ENCODE data around the gene OTOG.

OTOG gene

DNA sequence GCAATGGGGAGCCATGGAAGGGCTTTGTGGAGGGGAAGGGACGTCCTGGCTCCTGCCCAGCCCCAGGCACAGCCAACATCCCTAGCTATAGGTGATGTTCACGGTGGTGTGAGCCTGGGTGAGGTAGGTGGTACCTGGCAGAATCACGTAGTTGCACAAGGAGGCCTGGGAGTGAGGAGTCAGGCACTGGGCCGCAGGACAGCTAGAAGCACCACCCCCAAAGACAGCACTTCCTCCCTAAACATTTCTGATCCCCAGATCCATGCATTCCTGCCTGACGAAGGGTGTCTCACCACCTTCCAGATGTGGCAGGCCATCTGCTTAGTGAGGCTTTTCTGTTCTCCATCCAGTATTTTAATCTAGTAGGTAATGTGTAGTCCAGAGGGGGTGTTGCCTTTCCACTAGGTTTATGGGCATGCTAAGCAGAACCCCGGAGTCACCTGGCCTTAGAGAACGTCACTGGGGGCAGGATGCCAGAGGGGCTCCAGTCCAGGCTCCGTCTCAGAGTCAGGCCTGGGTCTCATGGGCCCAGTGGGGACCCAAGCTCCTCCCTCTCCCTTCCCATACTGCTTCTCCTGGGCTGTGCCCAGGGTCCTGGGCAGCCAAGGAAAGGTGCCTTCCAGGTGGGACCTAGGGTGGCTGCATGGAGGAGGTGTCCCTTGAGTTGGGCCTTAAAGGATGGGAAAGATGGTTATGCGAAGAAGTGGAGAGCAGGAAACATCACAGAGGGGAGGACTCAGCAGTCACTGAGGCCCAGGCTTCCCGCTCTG is 56.2 kb downstream of the OTOG start:
- H3K36me3 ChIP-seq (ENCODE audit: control insufficient read depth, insufficient read depth, low read length) = no peaks in the 10 kb centered on the region
- no peaks in the 10 kb centered on the region for H3K9me3 ChIP-seq (ENCODE audit: control insufficient read depth, insufficient read depth, low read length)
- H3K27me3 ChIP-seq (ENCODE audit: control insufficient read depth, insufficient read depth, low read length) = no peaks in the 10 kb centered on the region
- no CpG with 5 or more reads among the region's 10 CpGs for WGBS (ENCODE audit: insufficient coverage, insufficient read length)
- no peak for DNase-seq (ENCODE audit: low read depth, low spot score)
- H3K4me3 ChIP-seq (ENCODE audit: low read length) = no peak overlapping the region
- H3K27ac ChIP-seq (ENCODE audit: low read length) = no peak overlapping the region
- peaks cover 3% of the 10 kb centered on the region for H3K4me1 ChIP-seq (ENCODE audit: control insufficient read depth, insufficient read depth, low read length)

DNA sequence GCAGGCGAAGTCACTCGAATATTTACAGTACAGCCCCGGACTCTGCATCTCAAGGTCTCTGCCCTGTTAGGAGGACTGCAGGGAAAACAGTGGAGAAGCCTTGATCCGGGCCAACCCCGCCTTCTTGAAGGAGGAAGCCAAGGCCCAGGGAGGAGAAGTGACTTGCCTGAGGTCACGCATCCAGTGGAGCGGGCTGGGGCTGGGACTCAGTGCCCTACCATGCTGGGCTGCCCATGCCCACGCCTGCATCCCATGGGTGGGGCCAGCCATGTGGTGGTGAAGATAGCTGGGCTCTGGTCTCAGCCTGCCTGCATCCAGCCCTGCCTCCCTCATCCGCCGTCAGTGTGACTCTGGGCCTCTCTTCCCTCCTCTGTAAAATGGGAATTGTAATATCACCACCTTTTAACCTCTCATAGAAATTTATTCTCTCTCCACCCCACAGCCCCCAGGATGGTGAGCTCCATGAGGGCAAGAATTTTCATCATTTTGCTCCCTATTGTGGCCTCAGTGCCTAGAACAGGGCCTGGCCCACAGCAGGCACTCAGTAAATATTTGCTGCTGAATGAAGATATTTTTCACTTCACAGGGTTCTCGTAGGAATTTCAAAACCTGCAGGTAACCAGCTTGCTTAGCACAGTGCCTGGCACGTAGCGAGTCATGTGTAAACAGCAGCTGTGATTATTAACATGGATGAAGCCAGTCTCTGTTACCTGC is 57.3 kb downstream of the OTOG start:
- no peak for DNase-seq (ENCODE audit: low read depth, low spot score)
- no CpG with 5 or more reads among the region's 13 CpGs for WGBS (ENCODE audit: insufficient coverage, insufficient read length)
- no peak overlapping the region for H3K4me3 ChIP-seq (ENCODE audit: low read length)

DNA sequence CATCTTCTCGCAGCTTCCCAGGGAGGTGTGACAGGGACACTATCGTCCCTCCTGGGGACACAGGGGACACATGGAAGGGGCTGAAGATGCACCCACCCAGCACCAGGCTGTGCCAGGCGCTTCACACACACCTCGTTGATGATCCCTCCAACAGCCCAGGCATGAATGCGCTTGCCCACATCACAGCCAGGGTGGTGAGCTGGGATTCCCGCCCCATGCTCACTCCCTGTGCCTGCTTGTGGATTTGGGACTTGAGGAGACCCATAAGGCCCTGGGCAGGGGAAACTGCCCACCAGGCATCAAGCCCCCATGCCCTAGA is 57.8 kb downstream of the OTOG start:
- Histone ChIP-seq H3K27ac (ENCODE audit: low read length) (no peak overlapping the region), H3K9me3 (ENCODE audit: control insufficient read depth, insufficient read depth, low read length) (no peaks in the 10 kb centered on the region), H3K36me3 (ENCODE audit: control insufficient read depth, insufficient read depth, low read length) (no peaks in the 10 kb centered on the region), H3K27me3 (ENCODE audit: control insufficient read depth, insufficient read depth, low read length) (no peaks in the 10 kb centered on the region), H3K4me1 (ENCODE audit: control insufficient read depth, insufficient read depth, low read length) (peaks cover 3% of the 10 kb centered on the region), H3K4me3 (ENCODE audit: low read length) (no peak overlapping the region)
- no peak for DNase-seq (ENCODE audit: low read depth, low spot score)
- WGBS (ENCODE audit: insufficient coverage, insufficient read length) = no CpG with 5 or more reads among the region's 6 CpGs

More for the DNA sequence above, 57.3 kb downstream of the OTOG start:
- Histone ChIP-seq H3K4me1 (ENCODE audit: control insufficient read depth, insufficient read depth, low read length) (peaks cover 3% of the 10 kb centered on the region), H3K36me3 (ENCODE audit: control insufficient read depth, insufficient read depth, low read length) (no peaks in the 10 kb centered on the region), H3K27me3 (ENCODE audit: control insufficient read depth, insufficient read depth, low read length) (no peaks in the 10 kb centered on the region), H3K27ac (ENCODE audit: low read length) (no peak overlapping the region), H3K9me3 (ENCODE audit: control insufficient read depth, insufficient read depth, low read length) (no peaks in the 10 kb centered on the region)

DNA sequence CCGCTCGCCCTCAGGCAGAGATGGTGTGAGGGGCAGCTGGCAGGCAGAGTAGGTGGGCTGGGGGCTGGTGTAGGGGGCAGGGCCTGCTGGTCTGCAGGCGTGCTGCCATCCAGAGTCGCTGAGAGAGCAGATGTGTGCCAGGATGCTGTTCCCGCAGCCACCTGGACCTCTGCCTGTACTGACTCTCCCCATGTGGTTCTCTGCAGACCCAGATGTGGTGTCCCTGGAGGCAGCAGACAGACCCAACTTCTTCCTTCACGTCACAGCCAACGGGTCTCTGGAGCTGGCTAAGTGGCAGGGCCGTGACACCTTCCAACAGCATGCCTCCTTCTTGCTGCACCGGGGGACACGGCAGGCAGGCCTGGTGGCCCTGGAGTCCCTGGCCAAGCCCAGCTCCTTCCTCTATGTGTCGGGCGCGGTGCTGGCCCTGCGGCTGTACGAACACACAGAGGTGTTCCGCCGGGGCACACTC is 58.6 kb downstream of the OTOG start:
- Histone ChIP-seq H3K27ac (ENCODE audit: low read length) (no peak overlapping the region), H3K4me3 (ENCODE audit: low read length) (no peak overlapping the region), H3K27me3 (ENCODE audit: control insufficient read depth, insufficient read depth, low read length) (no peaks in the 10 kb centered on the region), H3K9me3 (ENCODE audit: control insufficient read depth, insufficient read depth, low read length) (no peaks in the 10 kb centered on the region), H3K4me1 (ENCODE audit: control insufficient read depth, insufficient read depth, low read length) (peaks cover 3% of the 10 kb centered on the region), H3K36me3 (ENCODE audit: control insufficient read depth, insufficient read depth, low read length) (no peaks in the 10 kb centered on the region)
- WGBS (ENCODE audit: insufficient coverage, insufficient read length) = no CpG with 5 or more reads among the region's 17 CpGs
- no peak for DNase-seq (ENCODE audit: low read depth, low spot score)

DNA sequence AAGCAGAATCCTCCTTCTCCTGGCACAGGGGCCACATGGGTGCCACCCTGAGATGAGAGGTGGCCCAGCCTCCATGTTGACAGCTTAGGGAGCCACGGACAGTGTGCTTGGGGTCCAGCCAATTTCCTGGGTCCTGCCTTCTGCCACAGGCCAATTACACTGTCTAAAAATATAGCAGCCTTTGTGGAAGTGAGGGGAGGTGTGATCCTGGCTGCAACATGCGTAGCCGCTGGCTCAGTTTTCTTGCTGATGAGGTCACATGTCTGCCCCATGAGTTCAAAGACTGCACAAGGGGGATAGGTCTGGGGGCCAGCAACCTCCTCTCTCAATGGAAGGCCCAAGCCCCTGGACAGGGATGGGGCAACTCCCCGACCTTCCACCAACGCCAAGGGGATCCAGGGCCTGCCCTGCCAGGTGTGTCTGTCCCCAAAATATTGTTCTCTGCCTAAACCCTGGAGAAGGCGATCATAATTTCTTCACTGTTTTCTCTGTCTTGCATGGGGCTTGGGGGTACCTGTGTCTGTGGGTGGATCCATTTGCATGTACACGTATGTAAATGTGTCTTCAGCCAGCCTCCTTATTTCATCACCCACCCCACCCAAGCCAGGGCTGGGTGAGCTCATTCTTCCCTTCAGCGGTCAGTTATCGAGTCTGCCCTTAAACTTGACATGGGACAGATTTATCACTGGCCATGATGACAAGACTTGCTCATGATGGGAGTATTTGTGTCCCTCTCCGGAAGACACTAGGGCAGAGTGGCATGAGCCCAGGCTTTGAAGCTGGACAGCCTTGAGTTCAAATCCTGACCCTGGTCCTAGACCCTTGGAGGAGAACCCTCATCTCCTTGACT is 59.4 kb downstream of the OTOG start:
- no peak for DNase-seq (ENCODE audit: low read depth, low spot score)
- H3K4me1 ChIP-seq (ENCODE audit: control insufficient read depth, insufficient read depth, low read length) = no peaks in the 10 kb centered on the region
- WGBS (ENCODE audit: insufficient coverage, insufficient read length) = no CpG with 5 or more reads among the region's 10 CpGs
- H3K27me3 ChIP-seq (ENCODE audit: control insufficient read depth, insufficient read depth, low read length) = no peaks in the 10 kb centered on the region
- no peaks in the 10 kb centered on the region for H3K36me3 ChIP-seq (ENCODE audit: control insufficient read depth, insufficient read depth, low read length)
- H3K9me3 ChIP-seq (ENCODE audit: control insufficient read depth, insufficient read depth, low read length) = no peaks in the 10 kb centered on the region
- H3K4me3 ChIP-seq (ENCODE audit: low read length) = no peak overlapping the region
- H3K27ac ChIP-seq (ENCODE audit: low read length) = no peak overlapping the region

GRCh38 chr11:17607083-17607429 is 60.0 kb downstream of the OTOG start:
- H3K9me3 ChIP-seq (ENCODE audit: control insufficient read depth, insufficient read depth, low read length) = no peaks in the 10 kb centered on the region
- no peak for DNase-seq (ENCODE audit: low read depth, low spot score)
- no peak overlapping the region for H3K4me3 ChIP-seq (ENCODE audit: low read length)
- no peaks in the 10 kb centered on the region for H3K36me3 ChIP-seq (ENCODE audit: control insufficient read depth, insufficient read depth, low read length)
- WGBS (ENCODE audit: insufficient coverage, insufficient read length) = no CpG with 5 or more reads among the region's 6 CpGs
- no peaks in the 10 kb centered on the region for H3K4me1 ChIP-seq (ENCODE audit: control insufficient read depth, insufficient read depth, low read length)
- H3K27ac ChIP-seq (ENCODE audit: low read length) = no peak overlapping the region
- no peaks in the 10 kb centered on the region for H3K27me3 ChIP-seq (ENCODE audit: control insufficient read depth, insufficient read depth, low read length)

GRCh38 chr11:17607591-17608570 is 60.8 kb downstream of the OTOG start:
- no peak overlapping the region for H3K27ac ChIP-seq (ENCODE audit: low read length)
- no peak for DNase-seq (ENCODE audit: low read depth, low spot score)
- no peaks in the 10 kb centered on the region for H3K4me1 ChIP-seq (ENCODE audit: control insufficient read depth, insufficient read depth, low read length)
- no peaks in the 10 kb centered on the region for H3K36me3 ChIP-seq (ENCODE audit: control insufficient read depth, insufficient read depth, low read length)
- no peaks in the 10 kb centered on the region for H3K27me3 ChIP-seq (ENCODE audit: control insufficient read depth, insufficient read depth, low read length)
- WGBS (ENCODE audit: insufficient coverage, insufficient read length) = no CpG with 5 or more reads among the region's 20 CpGs
- H3K9me3 ChIP-seq (ENCODE audit: control insufficient read depth, insufficient read depth, low read length) = no peaks in the 10 kb centered on the region
- H3K4me3 ChIP-seq (ENCODE audit: low read length) = no peak overlapping the region

DNA sequence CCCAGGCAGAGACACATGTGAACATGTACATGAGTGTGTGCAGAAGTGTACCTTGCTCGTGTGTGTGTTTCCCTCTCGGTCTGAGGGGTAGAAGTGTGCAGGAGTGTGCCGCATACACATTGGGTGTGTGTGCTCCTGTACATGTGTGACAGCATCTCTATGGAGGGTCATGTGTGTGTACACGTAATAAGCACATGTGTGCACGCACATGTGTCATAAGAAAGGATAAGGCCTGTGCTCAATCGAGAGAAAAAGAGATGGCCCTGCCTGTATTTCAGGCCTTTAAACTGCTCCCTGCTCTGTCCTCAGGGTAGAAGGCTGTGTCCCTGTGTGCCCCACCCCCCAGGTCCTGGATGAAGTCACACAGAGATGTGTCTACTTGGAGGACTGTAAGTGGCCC is 61.8 kb downstream of the OTOG start:
- no CpG with 5 or more reads among the region's 6 CpGs for WGBS (ENCODE audit: insufficient coverage, insufficient read length)
- DNase-seq (ENCODE audit: low read depth, low spot score) = no peak
- Histone ChIP-seq H3K4me1 (ENCODE audit: control insufficient read depth, insufficient read depth, low read length) (no peaks in the 10 kb centered on the region), H3K4me3 (ENCODE audit: low read length) (no peak overlapping the region), H3K27ac (ENCODE audit: low read length) (no peak overlapping the region), H3K9me3 (ENCODE audit: control insufficient read depth, insufficient read depth, low read length) (no peaks in the 10 kb centered on the region), H3K27me3 (ENCODE audit: control insufficient read depth, insufficient read depth, low read length) (no peaks in the 10 kb centered on the region), H3K36me3 (ENCODE audit: control insufficient read depth, insufficient read depth, low read length) (no peaks in the 10 kb centered on the region)

DNA sequence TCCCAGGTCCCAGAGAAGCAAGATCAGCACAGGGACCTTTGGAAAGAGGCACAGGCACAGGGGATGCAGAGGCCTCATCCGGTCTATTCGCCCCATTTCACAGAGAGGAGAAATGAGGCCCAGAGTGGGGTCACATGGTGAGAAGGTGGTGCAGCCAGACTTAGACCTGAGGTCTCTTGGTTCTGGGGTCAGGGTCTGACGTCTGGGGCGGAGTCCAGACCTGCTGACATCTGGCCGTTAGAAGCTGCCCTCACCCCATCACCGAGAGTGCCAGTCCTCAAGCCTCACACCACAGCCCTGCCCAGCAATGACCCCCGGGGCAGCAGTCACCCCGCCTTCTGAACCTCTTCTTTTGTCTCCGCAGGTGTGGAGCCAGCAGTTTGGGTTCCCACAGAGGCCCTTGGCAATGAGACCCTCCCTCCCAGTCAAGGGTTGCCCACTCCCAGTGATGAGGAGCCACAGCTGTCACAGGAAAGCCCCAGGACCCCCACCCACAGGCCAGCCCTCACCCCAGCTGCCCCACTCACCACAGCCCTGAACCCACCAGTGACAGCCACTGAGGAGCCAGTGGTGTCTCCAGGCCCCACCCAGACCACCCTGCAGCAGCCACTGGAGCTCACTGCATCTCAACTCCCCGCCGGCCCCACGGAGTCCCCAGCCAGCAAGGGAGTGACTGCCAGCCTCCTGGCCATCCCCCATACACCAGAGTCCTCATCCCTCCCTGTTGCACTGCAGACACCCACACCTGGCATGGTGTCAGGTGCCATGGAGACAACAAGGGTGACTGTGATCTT is 62.4 kb downstream of the OTOG start:
- no peak overlapping the region for H3K4me3 ChIP-seq (ENCODE audit: low read length)
- no peaks in the 10 kb centered on the region for H3K27me3 ChIP-seq (ENCODE audit: control insufficient read depth, insufficient read depth, low read length)
- H3K36me3 ChIP-seq (ENCODE audit: control insufficient read depth, insufficient read depth, low read length) = no peaks in the 10 kb centered on the region
- no peaks in the 10 kb centered on the region for H3K4me1 ChIP-seq (ENCODE audit: control insufficient read depth, insufficient read depth, low read length)
- H3K9me3 ChIP-seq (ENCODE audit: control insufficient read depth, insufficient read depth, low read length) = no peaks in the 10 kb centered on the region
- H3K27ac ChIP-seq (ENCODE audit: low read length) = no peak overlapping the region
- no peak for DNase-seq (ENCODE audit: low read depth, low spot score)
- no CpG with 5 or more reads among the region's 12 CpGs for WGBS (ENCODE audit: insufficient coverage, insufficient read length)

All from iPS DF 6.9 (cell line).